ENCODE results near the gene SPATA9. TPM values are rescaled to one million over a fixed set of nuclear protein-coding genes. Genes with fewer than 3 reads are reported as not detected.
"Not testable (repeated sequence)": the region's sequence is repeated elsewhere in the genome, so short reads cannot be mapped to it uniquely, and the experiment has no call there.

SPATA9 gene
- total and polyA plus RNA-seq, 2 donors (not counting 1 experiment from before 2014, with no cell fraction given), result not detected

DNA sequence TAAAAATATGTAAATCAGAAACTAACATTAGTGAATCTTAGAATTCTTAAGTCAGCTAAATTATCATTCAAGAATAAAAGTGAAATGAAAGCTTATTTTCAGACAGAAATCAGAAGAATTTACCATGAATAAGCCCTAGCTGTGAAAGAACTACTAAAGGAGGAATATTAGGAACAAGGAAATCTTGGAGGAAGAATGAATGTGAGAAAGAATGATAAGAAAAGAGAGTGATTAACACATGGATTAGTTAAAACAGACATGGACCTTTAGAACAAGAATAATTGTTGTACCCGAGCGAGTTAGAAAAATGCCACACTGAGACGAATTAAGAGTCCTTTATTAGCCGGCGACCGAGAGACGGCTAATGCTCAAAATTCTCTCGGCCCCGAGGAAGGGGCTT, 24.3 kb upstream of the SPATA9 start:
- WGBS (ENCODE audit: insufficient coverage), result 90% methylated on average over 9 of the region's 9 CpGs
- no peaks in the 10 kb centered on the region for H3K36me3 ChIP-seq (replicated peaks in 1 of 2; ENCODE audit: control extremely low read depth in 1 of 2, control insufficient read depth in 1 of 2, extremely low read depth in 1 of 2, insufficient read depth in 2 of 2, low read length in 1 of 2)
- Mint-ChIP-seq H3K4me3 (no peak overlapping the region), H3K27me3 (no peaks in the 10 kb centered on the region), H3K27ac (no peak overlapping the region), H3K4me1 (no peaks in the 10 kb centered on the region), H3K9me3 (ENCODE audit: insufficient read depth) (no peaks in the 10 kb centered on the region)
- no peak overlapping the region for H3K27ac ChIP-seq (ENCODE audit: low read length in 2 of 2)
- ATAC-seq (ENCODE audit: low read depth), result no peak
- H3K9me3 ChIP-seq (ENCODE audit: control extremely low read depth in 1 of 3, control insufficient read depth in 2 of 3, insufficient read depth in 1 of 3, low read length in 2 of 3), result no peaks in the 10 kb centered on the region
- no peak overlapping the region for H3K9ac ChIP-seq (ENCODE audit: low read length)
- H3K4me3 ChIP-seq (ENCODE audit: control extremely low read depth in 1 of 5, extremely low read depth in 1 of 5, insufficient read depth in 1 of 5, low read depth in 2 of 5, low read length in 4 of 5), result no peak overlapping the region
- no peak overlapping the region for H2AFZ ChIP-seq (ENCODE audit: insufficient read depth, low read depth, low read length, poor library complexity, severe bottlenecking)
- intact Hi-C loops (cut with micrococcal nuclease), result no loop called here
- ChIA-PET CTCF (no interaction called here), POLR2A (no interaction called here)
- no peak for DNase-seq
- no peak overlapping the region for H3K4me2 ChIP-seq (replicated peaks; ENCODE audit: low read depth, low read length, poor library complexity, severe bottlenecking)
- H4K20me1 ChIP-seq (ENCODE audit: control insufficient read depth, insufficient read depth, low read length, poor library complexity, severe bottlenecking), result no peaks in the 10 kb centered on the region
- no peaks in the 10 kb centered on the region for H3K4me1 ChIP-seq (ENCODE audit: control insufficient read depth in 2 of 2, insufficient read depth in 2 of 2, low read length in 2 of 2)
- no peaks in the 10 kb centered on the region for H3K27me3 ChIP-seq (replicated peaks in 1 of 4; ENCODE audit: control extremely low read depth in 1 of 4, control insufficient read depth in 3 of 4, insufficient read depth in 4 of 4, low read length in 3 of 4)
- no peak for TF ChIP-seq EZH2 (IDR thresholded peaks at IDR 0.05; ENCODE audit: borderline replicate concordance, insufficient read depth, low read depth, low read length, poor library complexity, severe bottlenecking)
- TF ChIP-seq, protein P1, sequence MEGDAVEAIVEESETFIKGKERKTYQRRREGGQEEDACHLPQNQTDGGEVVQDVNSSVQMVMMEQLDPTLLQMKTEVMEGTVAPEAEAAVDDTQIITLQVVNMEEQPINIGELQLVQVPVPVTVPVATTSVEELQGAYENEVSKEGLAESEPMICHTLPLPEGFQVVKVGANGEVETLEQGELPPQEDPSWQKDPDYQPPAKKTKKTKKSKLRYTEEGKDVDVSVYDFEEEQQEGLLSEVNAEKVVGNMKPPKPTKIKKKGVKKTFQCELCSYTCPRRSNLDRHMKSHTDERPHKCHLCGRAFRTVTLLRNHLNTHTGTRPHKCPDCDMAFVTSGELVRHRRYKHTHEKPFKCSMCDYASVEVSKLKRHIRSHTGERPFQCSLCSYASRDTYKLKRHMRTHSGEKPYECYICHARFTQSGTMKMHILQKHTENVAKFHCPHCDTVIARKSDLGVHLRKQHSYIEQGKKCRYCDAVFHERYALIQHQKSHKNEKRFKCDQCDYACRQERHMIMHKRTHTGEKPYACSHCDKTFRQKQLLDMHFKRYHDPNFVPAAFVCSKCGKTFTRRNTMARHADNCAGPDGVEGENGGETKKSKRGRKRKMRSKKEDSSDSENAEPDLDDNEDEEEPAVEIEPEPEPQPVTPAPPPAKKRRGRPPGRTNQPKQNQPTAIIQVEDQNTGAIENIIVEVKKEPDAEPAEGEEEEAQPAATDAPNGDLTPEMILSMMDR (IDR thresholded peaks at IDR 0.05), result no peak
- H3K79me2 ChIP-seq (ENCODE audit: control insufficient read depth, insufficient read depth, low read length), result no peaks in the 10 kb centered on the region

GRCh38 chr5:95706196-95706595, 23.4 kb upstream of the SPATA9 start:
- H3K4me3 ChIP-seq (ENCODE audit: control extremely low read depth in 1 of 5, extremely low read depth in 1 of 5, insufficient read depth in 1 of 5, low read depth in 2 of 5, low read length in 4 of 5); H3K4me3 Mint-ChIP-seq; H3K79me2 ChIP-seq (ENCODE audit: control insufficient read depth, insufficient read depth, low read length); H3K27ac ChIP-seq (ENCODE audit: low read length in 2 of 2); H3K36me3 ChIP-seq (replicated peaks in 1 of 2; ENCODE audit: control extremely low read depth in 1 of 2, control insufficient read depth in 1 of 2, extremely low read depth in 1 of 2, insufficient read depth in 2 of 2, low read length in 1 of 2); H3K9ac ChIP-seq (ENCODE audit: low read length); intact Hi-C loops (cut with micrococcal nuclease); H3K27ac Mint-ChIP-seq; H3K27me3 ChIP-seq (replicated peaks in 1 of 4; ENCODE audit: control extremely low read depth in 1 of 4, control insufficient read depth in 3 of 4, insufficient read depth in 4 of 4, low read length in 3 of 4); ATAC-seq (ENCODE audit: low read depth); H3K9me3 Mint-ChIP-seq (ENCODE audit: insufficient read depth); H3K9me3 ChIP-seq (ENCODE audit: control extremely low read depth in 1 of 3, control insufficient read depth in 2 of 3, insufficient read depth in 1 of 3, low read length in 2 of 3); POLR2A ChIA-PET; H3K4me1 Mint-ChIP-seq; H3K4me2 ChIP-seq (replicated peaks; ENCODE audit: low read depth, low read length, poor library complexity, severe bottlenecking); H2AFZ ChIP-seq (ENCODE audit: insufficient read depth, low read depth, low read length, poor library complexity, severe bottlenecking); H3K27me3 Mint-ChIP-seq; DNase-seq; CTCF ChIA-PET; H3K4me1 ChIP-seq (ENCODE audit: control insufficient read depth in 2 of 2, insufficient read depth in 2 of 2, low read length in 2 of 2); H4K20me1 ChIP-seq (ENCODE audit: control insufficient read depth, insufficient read depth, low read length, poor library complexity, severe bottlenecking): not testable (repeated sequence)
- WGBS (ENCODE audit: insufficient coverage), result 100% methylated on average over 1 of the region's 5 CpGs

Measured in B cell (primary cell).